Kidney epithelial cell (primary cell): ENCODE results near the gene SWI5. TPM values are rescaled to one million over a fixed set of nuclear protein-coding genes. Genes with fewer than 3 reads are reported as not detected.
A peak's percentile ranks its signal among the peaks of the same experiment; 100 is the strongest.

Experiments used
- DNase-seq: peaks from one replicate; pipeline ENCODE4 v3.0.0-alpha.2; 2010; ENCODE audit warnings: low read depth
- H3K27me3 ChIP-seq: 2 replicates; pipeline ENCODE4 v1.6.0; 2011; ENCODE audit warnings: low read length; ENCODE audit not compliant: control insufficient read depth, insufficient read depth
- H3K36me3 ChIP-seq: 2 replicates; pipeline ENCODE4 v1.5.1; 2011; ENCODE audit warnings: low read length; ENCODE audit not compliant: control insufficient read depth, insufficient read depth
- H3K4me3 ChIP-seq: 2 replicates; pipeline ENCODE4 v1.5.1; 2011; ENCODE audit warnings: low read depth, mild to moderate bottlenecking, control low read depth, low read length
- CTCF ChIP-seq: IDR thresholded peaks from 2 replicates; pipeline ENCODE4 v1.5.1; 2011; ENCODE audit warnings: mild to moderate bottlenecking, moderate library complexity, low read length, control low read depth, inconsistent platforms; ENCODE audit not compliant: insufficient read depth, poor library complexity, severe bottlenecking
- total RNA-seq: library from RNA; depleted of rRNA; stranded (reverse); fragments of >200 nt; gene quantifications from 2 replicates; pipeline ENCODE4 v1.2.3, GENCODE V29; 2015

The SWI5 gene
- total RNA-seq, 1 donor from 2014 or later, result 45.5 TPM

GRCh38 chr9:128253991-128254346, 22.1 kb upstream of the SWI5 start:
- H3K4me3 ChIP-seq, result no peak overlapping the region
- H3K36me3 ChIP-seq, result peaks cover 7% of the 10 kb centered on the region
- no peak for DNase-seq
- TF ChIP-seq CTCF, result no peak
- no peaks in the 10 kb centered on the region for H3K27me3 ChIP-seq

DNA sequence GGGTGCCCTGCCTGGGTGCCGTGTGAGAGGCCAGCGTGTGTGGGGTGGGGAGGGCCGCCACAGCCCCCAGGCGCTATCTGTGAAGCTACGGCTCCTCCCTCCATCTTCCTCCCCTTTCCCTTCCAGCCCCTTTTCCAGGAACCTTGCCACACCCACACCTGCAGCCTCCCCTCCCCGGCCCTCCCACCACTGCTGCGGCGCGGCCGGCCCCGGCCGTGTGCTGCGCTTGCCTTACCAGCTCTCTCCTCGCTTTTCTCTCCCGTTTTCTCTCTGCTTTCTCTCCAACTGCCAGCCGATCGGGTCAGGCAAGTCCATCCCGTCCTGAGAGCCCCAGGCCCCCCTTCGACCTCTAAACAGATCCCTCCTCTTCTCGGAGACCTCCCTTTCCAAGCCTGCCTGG, 21.7 kb upstream of the SWI5 start:
- DNase-seq, result no peak
- Histone ChIP-seq H3K27me3 (no peaks in the 10 kb centered on the region), H3K36me3 (peaks cover 7% of the 10 kb centered on the region), H3K4me3 (no peak overlapping the region)
- TF ChIP-seq CTCF, result no peak

DNA sequence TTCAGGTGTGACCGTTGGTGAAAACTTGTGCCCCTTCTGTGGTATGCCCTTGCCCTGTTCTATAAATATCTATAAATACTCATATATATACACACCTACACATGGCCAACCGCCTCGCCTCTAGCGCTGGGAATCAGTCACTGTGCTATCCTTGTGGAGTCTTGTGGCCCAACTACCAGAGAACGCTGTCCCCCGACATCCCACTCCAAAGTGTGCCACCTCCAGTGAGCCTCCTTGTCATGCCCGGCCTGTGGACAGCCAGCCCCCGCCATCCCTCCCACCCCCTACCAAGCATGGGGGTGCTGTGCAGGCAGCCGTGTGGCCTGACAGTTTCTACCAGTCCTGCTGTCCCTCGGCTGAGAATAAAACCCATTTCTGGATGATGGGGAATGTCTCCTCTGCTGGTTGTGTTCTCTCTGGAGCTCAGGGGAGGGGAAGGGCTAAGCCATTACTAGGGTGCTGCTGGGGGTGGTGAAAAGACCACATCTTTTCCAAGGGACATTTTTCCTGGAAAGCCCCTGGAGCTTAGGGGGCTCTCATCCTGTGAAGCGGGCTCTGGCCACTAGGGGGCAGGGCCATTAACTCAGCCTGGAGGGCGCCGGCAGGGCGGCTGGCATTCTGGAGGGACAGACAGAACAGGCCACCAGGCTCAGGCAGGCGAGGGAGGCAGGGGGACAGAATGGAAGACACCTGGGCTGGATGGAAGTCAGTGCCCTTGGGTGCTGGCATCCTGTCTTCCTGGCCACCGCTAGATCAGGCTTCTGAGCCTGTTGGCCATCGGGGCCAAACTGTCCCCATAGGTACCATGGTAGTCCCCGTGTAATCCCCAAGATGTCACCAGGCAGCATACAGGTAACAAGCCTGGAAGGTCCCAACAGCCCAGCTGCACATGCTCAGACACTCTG, 21.0 kb upstream of the SWI5 start:
- TF ChIP-seq CTCF, result peak; percentile 97
- Histone ChIP-seq H3K36me3 (peaks cover 9% of the 10 kb centered on the region), H3K27me3 (no peaks in the 10 kb centered on the region), H3K4me3 (no peak overlapping the region)
- DNase-seq, result no peak

DNA sequence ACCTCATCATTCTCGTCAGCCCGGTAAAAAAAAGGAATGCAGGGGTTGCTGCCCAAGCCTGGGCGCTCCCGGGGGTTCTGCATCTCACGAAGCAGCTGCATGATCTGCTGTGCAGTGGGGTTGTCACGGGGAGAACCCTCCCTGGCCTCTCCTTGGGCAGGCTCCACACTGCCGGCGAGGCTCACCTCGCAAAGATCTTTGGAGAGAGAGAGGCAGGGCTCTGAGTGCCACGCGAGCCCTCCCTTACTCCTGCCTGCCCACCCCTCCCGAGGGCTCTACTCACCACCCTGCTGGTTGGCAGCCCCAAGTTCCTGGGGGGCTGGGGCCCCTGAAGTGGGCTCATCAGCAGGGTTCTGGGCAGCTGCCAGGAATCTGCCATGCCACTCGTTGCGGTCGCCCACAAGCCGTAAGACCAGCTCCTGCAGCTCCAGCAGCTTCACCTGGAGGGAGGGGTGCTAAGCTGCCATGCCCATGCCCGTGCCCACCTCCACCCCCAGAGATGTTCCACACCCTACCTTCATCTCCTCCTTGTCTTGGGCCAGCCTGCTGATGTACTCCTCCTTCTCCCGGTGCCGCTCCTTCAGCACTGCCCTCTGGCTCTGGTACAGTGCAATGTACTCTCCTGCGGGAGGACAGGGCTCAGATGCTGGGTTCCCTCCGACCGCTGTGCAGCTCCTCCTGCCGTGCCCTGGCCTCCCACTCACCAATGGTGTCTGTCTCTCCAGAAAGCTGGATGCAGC, 18.8 kb upstream of the SWI5 start:
- Histone ChIP-seq H3K4me3 (no peak overlapping the region), H3K36me3 (peaks cover 7% of the 10 kb centered on the region), H3K27me3 (no peaks in the 10 kb centered on the region)
- no peak for TF ChIP-seq CTCF
- no peak for DNase-seq

GRCh38 chr9:128257907-128258306, 18.2 kb upstream of the SWI5 start:
- H3K27me3 ChIP-seq, result no peaks in the 10 kb centered on the region
- H3K4me3 ChIP-seq, result no peak overlapping the region
- no peak for DNase-seq
- peaks cover 7% of the 10 kb centered on the region for H3K36me3 ChIP-seq
- no peak for TF ChIP-seq CTCF

- H3K4me3 ChIP-seq, result no peak overlapping the region
- H3K36me3 ChIP-seq, result peaks cover 7% of the 10 kb centered on the region
- no peaks in the 10 kb centered on the region for H3K27me3 ChIP-seq
- no peak for TF ChIP-seq CTCF
- no peak for DNase-seq
Observed at GRCh38 chr9:128258326-128258725, 17.8 kb upstream of the SWI5 start.
